GM18868 (cell line): Measurements from ENCODE around the gene SLC25A20.

Experiments used
- ATAC-seq: cut with Tn5 transposase; IDR thresholded peaks from one replicate; pipeline ENCODE4 v1.9.1; 2021; ENCODE audit warnings: mild to moderate bottlenecking, moderate library complexity; ENCODE audit not compliant: unreplicated experiment

The SLC25A20 gene

DNA sequence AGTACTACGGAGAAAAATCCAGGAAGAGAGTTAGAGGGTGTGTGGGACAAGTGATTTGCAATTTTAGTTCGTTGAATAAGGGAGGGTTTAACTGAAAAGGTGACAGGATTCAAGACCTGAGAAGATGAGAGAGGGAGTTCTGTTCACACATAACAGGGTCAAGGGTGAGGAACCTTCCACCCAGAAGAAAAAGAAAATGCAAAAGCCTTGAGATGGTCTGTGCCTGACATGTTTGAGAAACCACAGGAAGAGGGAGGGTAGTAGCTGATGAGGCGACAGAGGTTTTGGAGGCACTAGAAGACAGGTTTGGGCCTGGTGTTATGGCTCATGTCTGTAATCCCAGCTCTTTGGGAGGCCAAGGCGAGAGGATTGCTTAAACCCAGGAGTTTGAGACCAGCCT is 591 bp upstream of the SLC25A20 start:
- no peak for ATAC-seq

DNA sequence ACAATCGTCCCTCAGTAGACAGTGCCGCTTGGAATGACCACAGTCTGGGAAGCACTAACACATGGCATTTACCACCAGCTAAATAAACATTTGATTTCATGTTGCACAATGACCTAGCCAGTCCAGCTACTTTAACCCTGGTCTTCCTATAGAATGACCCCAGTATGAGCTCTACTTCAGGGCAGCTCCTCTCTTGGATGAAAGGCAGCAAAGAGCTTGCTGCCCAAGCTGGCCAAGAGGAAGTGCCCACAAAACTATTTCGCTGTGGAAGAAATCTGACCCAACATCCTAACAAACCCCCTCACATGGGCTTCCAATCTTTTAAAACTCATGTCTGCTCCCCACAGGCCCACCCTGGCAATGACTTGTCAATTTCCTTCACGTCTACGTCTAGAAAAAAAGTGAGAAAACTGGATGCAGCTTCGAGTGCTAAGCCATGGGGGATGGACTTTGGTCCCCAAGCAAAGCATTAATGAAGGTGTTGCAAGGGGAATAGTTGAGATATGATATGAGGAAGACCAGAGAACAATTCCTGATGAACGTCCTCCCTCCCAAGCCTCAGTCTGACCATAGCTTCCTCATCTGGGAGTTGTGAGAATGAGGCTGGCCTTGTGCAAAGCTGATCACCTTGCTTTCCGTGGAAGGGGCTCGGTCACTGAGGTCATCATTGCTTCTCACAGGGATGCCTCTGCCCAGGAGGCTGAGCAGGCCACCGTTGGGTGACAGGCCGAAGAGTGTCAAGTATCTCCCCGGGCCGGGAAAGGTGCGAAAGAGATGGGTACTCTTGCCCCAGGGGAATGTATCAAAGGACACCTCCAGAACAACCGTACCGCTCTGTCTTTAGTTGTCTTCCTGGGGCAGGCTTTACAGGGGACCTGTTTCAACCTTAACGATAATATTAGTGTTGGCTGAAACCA is 964 bp downstream of the SLC25A20 start:
- ATAC-seq, result peak; percentile 6

DNA sequence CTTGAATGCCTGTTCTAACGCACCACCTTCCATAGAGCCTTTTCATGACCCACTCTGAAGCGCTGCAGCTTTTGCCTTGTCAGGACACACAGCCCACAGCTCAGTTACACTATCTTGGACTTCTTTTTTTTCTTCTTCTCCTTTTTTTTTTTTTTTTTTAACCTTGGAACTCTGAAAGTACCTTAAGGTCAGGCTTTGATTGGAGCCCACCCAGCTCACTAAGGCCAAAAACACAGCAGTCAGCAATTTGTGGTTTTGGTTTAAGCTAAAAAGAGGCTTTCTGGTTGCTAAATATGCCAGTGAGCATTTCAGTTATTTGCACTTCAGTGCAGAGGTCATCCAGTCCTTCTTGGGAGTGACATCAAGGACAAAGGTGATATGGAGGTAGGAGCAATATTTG is 1.7 kb downstream of the SLC25A20 start:
- ATAC-seq, result no peak

DNA sequence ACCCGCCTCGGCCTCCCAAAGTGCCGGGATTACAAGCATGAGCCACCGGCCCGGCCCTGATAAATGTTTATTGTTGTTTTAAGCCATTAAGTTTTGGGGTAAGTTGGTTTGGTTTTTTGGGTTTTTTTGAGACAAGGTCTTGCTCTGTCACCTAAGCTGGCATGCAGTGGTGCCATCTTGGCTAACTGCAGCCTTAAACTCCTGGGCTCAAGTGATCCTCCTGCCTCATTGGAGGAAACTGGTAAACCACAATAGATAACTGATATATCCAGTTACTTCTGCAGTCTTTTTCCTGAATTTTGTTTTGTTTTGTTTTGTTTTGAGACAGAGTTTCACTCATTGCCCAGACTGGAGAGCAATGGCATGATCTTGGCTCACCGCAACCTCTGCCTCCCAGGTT is 4.2 kb downstream of the SLC25A20 start:
- ATAC-seq, result no peak

DNA sequence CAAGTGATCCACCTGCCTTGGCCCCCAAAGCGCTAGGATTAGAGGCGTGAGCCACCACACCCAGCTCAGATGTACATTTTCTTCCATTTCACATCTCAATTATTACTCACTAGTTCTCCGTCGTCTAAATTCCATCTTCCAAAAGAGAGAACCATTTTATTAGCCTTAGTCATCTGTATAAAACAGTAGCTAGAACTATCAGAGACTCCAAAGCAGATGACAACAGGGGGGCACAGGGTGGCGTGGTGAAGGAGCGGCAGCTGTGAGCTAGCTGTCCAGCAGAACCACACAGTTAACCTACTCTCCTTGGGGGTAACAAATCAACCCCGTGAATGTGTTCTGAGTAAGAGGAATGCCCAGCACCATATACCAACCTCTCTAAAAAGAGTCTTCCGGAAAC is 7.1 kb downstream of the SLC25A20 start:
- ATAC-seq, result no peak

DNA sequence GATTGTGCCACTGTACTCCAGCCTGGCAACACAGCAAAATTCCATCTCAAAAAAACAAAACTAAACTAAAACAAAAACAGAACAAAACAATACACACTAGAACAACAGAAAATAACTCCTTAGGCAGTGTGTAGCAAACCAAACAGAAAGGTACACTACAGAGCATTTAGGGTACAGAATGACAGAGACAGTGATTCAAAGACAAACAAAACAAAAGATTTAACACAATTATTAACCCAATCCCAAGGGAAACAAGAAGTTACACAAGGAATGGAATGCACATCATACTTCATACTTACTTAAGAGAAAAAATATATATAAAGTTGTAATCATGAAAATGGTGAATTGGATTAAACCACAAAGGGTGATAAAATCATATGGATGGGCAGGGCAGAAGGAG is 12.9 kb downstream of the SLC25A20 start:
- no peak for ATAC-seq

DNA sequence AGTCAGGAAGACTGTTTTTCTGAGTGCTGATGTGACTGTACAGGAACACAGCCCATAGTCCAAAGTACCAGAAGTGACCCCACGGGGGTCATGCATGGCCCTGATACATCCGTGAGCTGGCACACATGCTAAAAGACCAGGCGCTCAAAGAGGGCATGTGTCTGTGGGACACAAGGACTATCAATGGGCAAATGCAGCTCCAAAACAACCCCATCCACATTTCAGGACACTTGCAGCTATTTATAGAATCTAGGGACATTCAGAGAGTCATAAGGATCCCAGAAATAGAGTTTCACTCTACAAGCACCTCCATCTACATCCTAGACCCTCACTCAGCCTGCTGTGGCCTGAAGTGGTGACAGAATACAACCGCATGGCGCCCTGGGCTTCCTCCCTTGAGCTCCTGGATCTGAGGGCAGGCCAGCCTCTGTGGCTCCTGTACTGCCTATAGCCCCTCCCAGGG is 17.0 kb downstream of the SLC25A20 start:
- ATAC-seq, result no peak

DNA sequence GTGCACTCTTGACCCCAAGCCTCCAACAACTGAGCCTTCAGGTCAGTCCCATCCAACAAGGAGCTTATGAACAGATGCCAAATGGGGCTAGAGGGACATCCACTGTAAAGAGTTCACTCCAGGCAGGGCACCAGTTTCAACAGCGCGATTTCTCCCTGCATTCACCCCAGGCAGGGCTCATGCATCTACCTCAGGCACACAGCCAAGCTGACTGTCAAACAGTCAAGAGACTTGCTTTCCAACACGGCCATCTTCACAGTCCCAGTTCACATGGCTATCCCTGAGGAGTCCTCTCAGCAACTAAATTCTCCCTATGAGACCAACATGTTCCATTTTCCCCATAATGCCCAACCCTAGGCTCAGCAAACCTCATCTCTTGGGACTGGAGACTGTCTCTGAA is 17.7 kb downstream of the SLC25A20 start:
- ATAC-seq, result no peak

DNA sequence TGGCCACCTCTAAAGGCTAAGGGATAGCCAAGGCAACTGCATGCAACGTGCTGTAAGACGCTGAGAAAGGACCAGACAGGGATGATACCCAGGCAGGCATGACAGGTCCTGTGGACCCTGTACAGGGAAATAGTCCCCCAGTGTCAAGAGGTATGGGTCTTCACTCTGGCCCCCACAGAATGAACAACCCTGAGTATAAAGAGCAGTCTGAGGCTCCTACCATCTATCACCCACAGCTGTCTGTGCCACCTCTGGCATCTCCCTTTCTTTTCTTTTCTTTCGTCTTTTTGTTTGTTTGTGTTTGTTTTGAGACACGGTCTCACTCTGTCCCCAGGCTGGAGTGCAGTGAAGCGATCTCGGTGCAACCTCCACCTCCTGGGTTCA is 18.7 kb downstream of the SLC25A20 start:
- no peak for ATAC-seq

DNA sequence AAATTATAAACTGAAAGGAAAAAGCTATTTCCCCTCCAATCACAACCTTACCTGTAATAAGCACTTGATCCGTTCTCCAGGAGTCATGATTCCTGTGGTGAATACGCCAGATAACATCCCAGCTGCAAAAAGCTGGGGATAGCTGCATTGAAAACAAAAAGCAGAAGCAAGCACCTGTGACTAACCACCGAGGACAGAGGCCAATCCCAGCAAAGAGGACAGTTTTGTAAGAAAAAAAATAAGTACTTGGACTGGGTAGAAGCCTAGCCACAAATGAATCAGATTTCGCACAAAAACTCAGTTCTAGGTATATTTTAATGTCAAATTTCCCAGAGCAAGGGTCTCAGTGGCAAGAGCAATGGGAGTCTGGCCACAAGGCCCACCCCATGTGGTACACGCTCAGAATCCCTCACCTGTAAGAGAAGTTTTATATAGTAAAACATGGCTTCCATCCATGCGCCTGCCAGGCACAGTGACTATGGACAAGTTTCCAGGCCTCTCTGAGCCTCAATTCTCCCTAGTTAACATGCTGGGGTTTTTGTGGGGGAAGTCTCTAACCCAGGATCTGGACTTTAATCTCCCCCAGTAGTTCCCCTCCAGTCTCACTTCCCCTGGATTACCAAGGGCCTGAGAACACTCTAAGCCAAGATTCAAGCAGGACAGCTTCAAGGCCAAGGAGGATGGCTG is 19.2 kb downstream of the SLC25A20 start:
- ATAC-seq, result no peak

DNA sequence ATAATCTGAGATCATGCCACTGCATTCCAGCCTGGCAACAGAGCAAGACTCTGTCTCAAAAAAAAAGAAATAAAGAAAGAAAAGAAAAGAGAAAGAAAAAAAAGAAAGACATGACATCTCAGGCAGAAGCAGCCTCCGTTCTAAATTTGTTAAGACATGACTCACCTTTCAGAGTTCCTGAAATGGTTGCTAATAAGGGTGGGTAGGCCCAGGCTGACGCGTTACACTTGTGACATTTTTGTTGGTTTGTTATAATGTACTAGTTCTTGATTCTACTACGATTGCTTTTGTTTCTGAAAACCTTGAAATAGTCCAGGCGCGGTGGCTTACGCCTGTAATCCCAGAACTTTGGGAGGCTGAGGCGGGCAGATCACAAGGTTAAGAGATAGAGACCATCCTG is 21.0 kb downstream of the SLC25A20 start:
- no peak for ATAC-seq

DNA sequence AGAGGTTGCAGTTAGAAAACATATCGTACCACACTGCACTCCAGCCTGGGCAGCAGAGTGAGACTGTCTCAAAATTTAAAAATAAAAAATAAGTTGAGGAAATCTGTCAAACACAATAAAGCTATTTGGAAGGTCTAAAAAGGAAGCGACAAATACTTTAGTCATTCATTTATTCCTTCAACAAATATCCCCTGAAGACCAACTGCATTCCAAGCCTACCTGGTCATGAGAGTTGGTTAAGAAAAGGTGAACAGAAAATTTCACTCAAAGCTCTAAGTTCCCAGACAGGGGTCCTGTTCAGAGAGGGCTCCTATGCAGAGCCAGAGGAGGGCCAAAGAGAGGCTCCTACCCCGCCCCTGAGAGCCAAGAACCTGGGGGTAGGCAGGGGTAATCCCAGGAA is 35.6 kb downstream of the SLC25A20 start:
- no peak for ATAC-seq

DNA sequence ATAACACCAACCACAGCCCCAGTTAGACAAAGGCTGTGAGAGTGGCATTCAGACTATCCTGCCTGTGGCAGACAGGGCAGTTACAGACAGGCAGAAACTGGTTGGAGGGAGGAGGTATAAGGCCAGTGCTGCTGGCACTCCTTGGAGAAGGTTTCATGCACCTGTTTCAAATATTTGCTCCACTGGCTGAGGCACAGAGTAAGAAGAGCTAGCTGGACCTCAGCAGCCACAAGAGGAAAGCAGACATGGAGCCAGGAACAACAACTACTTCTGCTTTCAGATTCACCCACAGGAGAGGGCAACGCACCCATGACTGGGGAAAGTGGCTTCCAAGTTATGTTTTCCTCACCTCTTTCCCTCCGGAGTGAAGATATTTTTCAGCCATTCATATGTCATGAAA is 39.5 kb downstream of the SLC25A20 start:
- no peak for ATAC-seq

DNA sequence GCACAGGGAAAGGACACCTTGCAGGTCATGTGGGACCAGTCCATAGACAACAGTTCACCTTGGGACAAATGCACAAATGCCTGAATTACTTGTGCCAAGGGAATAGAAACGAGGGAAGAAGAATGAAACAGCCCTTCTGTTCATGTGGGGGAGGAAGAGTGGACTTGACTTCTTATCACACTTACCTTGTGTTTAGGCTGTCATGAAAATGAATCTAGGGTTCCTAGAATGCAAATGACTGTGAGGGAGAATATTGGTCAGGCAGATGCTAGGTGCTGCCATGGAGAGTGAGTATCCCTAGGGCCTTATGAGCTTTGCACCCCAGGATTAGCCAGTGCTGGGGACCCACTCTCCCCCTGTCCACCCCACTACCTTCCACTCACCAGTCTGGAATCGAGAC is 40.0 kb downstream of the SLC25A20 start:
- no peak for ATAC-seq

DNA sequence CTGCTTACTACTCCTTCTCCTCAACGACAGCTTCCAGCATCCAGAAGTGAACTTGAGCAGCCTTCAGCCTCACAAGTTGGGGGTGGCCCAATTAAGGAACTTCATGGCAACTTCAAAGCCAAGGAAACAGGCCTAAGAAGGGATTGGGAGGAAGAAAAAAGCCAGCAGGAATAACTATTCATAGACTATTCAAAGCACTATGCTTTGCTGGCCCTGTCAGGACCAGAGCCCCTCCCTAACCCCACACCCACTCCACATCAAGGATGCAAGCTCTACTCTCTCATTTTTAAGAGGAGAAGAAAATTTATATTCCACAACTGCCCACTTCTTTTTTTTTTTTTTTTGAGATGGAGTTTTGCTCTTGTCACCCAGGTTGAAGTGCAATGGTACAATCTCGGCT is 41.0 kb downstream of the SLC25A20 start:
- no peak for ATAC-seq

DNA sequence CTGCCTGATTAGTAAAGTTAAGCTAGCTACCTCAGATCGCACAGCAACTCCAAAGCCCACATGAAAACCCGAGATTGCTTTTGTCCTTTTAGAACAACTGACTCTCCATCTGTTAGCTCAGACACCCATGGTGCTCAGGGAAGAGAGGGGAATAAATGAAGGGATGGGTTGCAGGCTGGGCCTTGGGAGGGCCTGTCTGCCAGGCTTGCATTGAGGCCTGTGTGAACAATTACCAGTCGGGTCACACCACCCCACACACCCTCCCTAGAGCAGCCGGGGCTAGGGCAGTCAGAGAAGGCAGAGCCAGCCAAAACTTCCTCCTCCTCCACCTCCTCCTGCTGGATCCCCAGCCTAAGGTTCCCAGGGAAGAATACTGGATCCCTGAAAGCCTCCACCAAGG is 42.2 kb downstream of the SLC25A20 start:
- no peak for ATAC-seq

DNA sequence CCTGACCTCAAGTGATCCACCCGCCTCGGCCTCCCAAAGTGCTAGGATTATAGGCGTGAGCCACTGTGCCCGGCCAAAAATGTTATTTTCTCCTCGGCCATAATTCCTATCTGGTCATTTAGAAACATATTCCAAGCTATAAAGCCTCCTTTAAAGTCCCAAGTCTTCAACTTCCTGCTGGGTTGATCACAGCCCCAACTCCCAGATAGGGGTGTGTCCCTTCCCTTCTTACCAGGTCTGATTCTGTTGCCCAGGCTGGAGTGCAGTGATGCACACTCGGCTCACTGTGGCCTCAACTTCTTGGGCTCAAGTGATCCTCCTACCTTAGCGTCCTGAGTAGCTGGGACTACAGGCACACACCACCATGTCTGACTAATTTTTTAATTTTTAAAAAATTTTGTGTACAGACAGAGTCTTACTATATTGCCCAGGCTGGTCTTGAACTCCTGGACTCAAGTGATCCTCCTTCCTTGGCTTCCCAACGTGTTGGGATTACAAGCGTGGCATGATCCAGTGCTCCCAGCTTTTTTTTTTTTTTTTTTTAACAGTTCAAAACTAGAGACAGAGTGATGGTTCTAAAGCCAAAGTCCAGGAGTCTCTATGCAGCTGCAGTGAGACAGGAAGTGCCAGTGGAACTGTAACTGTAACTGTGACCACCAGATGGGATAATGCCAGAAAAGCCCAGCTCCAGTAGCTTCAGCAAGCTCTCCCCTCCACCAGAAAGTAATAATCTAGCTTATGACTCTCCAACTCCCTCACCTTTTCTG is 42.8 kb downstream of the SLC25A20 start:
- ATAC-seq, result no peak

DNA sequence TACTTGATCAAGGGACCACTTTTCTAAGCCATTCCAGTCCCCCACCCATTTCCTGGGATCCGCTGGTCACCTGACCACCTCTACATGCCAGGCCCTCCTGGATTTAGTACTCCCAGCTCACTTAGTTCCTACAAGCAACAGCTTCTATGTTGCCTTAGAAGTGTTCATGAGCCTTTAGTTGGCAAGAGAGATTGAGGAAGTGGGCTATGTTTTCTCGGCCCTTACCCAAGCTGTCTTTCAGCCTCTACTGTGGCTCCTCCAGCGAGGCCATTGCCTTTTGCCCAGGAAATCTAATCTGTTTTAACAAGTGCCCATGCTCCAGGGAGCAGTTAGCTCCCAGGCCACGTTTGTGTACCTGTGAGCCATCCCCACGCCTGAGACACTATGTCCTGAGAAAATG is 46.5 kb downstream of the SLC25A20 start:
- no peak for ATAC-seq

DNA sequence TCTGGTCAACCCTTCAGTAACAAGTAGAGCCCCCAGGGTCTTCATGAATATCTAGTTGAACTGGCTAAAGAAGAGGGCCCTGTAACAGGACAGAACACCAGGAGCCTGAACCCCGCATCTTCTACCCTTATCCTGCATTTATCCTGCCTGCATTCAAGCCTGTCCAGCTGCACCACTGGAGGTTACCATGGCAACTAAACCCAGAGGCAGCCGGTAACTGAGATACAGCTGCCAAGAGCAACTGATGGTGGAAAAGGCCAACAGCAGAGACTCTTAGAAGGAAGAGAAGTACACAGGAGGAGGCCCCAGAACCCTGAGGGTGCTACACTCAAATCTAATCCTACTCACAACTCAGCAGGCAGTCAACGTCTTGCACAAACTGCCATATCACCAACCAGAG is 47.3 kb downstream of the SLC25A20 start:
- no peak for ATAC-seq

DNA sequence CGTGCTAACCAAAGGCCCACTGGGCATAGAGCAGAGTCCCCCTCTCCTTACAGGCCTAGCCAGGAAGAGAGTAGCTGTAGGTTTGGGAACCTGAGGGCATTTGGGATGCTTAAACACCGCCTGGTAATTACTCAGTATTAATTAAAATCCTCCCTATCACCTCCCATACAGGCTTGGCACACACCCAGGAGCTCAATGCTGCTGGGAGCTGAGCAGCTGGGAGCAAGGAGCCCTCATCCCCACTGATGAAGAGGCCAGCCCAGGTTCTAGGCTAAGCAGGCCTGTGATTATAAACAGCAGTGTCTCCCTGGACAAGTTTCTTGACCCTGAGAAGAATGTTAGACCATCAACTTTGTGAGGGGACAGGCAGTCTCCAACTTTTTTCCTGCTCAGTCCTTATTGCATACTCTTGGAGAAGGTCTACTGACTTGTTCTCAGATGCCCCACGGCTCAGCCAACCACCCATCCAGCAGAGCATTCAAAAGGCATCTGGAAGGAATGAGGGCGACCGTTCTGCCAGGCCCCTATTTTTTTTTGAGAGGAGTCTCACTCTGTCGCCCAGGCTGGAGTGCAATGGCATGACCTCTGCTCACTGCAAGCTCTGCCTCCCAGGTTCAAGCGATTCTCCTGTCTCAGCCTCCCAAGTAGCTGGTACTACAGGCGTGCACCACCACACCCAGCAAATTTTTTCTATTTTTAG is 49.7 kb downstream of the SLC25A20 start:
- ATAC-seq, result no peak
